ENCODE measurements around the gene APPL2.
"Not testable (repeated sequence)": the region's sequence is repeated elsewhere in the genome, so short reads cannot be mapped to it uniquely, and the experiment has no call there.

APPL2 gene

DNA sequence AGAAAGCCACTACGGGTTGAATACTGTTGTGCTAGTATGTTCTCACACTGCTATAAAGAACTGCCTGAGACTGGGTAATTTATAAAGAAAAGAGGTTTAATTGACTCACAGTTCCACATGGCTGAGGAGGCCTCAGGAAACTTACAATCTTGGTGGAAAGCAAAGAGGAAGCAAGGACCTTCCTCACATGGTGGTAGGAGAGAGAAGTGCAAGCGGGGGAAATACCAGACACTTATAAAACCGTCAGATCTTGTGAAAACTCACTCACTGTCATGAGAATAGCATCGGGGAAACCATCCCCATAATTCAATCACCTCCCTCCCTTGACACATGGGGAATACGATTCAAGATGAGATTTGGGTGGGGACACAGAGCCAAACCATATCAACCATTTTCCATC, 20.5 kb upstream of the APPL2 start:
- DNase-seq, result not testable (repeated sequence)

GRCh38 chr12:105256011-105256410, 20.0 kb upstream of the APPL2 start:
- DNase-seq, result no peak

GRCh38 chr12:105253866-105254513, 18.0 kb upstream of the APPL2 start:
- DNase-seq, result no peak

DNA sequence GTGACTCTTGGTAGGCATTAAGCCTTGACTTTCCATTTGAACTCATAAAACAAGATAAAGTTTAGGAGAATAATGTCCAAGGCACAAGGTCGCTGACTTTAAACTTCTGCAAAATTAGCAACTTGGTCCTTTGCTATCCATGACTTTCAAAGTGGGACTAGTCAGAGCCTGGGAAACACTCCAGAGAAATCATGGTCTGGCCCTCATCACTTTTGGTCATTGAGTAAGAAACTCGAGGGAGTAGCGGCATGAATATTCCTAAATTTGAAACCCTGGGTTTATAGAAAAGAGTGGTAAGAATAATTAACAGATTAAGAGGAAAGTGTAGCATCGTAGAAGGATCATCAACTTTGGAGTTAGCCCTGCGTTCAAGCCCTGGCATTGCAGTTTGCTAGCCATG, 16.9 kb upstream of the APPL2 start:
- DNase-seq, result no peak

- DNase-seq, result not testable (repeated sequence)
Observed at GRCh38 chr12:105245776-105246427, 9.9 kb upstream of the APPL2 start.

DNA sequence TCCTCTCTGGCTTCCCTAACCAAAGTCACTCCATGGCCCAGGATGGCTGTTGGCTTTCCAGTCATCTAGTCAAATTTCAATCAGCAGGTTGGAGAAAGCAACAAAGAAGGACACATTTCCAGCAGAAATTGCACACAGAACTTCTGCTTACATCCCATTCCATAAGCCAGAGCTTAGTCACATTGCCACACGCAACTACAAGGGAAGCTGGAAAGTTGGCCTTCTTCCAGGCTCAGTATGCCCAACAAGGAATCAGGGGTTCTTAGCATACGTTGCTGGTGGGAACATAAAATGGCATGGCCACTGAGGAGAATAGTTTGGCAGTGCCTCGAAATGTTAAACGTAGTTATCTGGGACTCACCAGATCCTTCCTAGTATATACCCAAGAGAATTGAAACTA, 9.3 kb upstream of the APPL2 start:
- DNase-seq, result no peak

GRCh38 chr12:105240228-105240627, 4.3 kb upstream of the APPL2 start:
- no peak for DNase-seq

DNA sequence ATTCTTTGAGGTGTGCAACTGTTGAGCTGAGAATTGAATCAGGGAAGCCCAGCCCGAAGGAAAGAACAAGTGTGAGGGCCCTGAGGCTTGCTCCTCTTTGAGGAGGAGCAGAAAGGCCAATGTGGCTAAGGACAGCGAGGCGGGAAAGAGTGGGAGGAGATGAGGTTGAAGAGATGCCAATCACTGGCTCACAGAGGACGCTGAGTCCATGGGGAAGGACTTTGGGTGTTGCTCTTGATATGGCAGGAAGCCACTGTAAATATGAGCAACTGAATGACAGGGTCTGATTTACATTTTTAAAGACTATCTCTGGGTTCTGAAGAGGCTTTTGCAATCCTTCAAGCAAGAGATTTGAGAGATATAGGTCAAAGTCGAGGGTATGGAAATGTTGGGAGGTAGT, 3.3 kb upstream of the APPL2 start:
- no peak for DNase-seq

GRCh38 chr12:105237666-105238065, 1.7 kb upstream of the APPL2 start:
- DNase-seq, result no peak

DNA sequence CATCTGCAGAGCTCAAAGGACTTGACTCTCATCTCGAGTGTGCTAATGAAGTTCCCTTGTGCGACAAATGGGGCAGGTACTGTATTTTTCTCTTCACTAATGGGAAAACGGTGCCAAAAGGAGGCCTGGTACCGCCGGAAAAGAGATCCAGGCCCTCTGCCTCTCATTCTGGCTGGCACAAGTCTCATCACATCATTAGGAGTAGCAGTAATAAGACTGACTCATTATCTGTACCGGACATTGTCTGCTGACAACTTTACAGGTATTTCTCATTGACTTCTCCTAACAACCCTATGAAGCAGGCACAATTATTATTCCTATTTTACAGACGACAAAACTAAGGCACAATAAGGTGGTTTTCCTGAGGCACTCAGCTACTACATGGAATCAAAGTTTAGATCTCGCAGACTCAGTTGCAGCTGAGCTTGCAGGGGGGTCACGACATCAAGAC, 668 bp downstream of the APPL2 start:
- no peak for DNase-seq

- no peak for DNase-seq
Observed at GRCh38 chr12:105234197-105234596, 1.8 kb downstream of the APPL2 start.

DNA sequence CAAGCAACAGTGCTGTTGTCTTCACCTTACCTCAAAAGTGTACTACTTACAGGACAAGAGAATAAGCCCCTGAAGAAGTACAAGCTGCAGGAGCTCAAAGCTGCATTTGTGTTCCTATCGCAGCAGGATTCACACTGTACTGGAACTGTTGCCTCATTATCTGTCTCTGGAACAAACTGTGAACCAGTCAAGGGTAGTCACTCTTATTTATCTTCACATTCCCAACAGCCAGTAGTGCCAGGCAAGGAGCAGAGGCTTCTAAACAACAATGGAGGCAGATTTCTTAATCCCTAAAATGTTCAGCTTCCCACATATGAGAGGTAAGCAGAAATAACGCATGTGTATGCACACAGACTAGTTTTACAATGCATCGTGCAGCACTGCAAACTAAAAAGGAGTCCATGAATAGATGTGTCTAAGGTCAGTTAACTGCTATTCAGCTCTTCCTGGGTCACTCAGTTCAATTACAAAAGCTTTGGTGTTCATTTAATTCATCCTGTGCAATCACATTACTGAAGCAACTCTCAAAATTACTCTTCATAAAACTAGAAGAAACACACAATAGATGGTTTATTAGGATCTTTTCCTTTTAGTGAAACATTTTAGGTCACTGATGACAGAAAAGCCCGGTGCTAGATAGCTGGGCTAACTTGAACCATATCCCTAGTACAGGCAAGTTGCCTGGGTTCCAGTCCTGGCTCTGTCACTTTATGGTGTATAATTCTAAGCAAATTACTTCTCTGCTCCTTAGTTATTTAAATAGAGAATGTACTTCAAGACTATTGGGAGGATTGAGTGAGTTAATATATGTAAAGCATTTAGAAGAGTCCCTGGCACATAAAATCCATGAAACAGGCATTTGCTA, 2.7 kb downstream of the APPL2 start:
- no peak for DNase-seq

DNA sequence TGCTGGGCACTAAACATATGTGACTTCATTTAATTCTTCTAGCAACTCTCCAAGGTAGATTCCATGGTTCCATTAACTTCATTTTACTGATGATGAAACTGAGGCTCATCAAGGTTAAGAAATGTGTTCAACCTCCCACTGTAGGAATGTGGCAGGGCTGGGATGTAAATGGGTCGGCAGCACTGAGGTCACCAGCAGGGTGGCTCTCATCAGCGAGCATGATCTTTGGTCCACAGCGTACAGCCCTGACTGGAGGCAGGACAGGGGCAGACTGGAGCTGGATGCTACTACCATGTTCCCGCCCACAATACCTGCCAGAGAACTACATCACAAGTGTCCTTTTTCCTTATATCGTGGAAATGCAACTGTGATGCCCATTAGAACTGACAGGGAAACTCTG, 4.6 kb downstream of the APPL2 start:
- DNase-seq, result no peak

DNA sequence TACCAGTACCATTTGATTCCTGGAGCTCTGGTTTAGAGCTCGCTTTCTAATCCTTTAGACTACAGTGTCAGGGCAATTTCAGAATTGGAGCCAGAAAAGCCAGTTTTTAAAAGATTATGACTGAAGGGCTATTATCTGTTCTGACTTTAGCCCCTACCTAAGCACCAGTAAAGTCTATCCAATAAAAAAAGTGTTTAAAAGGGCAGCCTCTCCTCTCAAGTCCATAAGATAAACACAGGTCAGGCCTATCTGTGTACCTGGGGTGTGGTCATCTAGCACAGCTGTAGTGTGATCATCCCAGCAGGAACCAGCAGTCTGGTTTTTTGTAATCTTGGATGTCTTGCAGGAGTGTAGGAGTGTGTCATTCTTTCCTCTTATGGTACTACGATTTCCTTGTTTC, 6.6 kb downstream of the APPL2 start:
- DNase-seq, result no peak

DNA sequence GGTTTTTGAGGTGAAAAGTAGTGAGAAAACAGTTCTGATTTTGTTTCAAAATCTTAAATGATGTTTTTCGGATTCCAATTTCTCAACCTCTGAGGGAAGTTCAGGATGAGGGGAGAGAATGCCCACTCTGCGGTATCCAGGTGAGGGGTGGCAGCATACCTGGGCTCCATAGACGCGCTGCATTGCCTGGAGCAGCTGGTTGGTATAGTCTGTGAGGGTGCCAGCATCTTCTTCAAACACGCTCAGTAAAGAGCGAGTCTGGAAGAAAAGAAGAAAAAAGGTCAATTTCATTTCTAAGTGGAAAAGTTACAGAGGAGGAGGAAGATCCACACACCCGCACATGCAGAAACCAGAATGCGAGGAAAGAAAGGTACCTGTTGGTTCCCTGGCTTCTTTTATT, 7.0 kb downstream of the APPL2 start:
- no peak for DNase-seq

GRCh38 chr12:105228494-105228893, 7.5 kb downstream of the APPL2 start:
- no peak for DNase-seq

- no peak for DNase-seq
Observed at GRCh38 chr12:105227879-105228278, 8.1 kb downstream of the APPL2 start.

GRCh38 chr12:105226219-105226618, 9.8 kb downstream of the APPL2 start:
- DNase-seq, result no peak

DNA sequence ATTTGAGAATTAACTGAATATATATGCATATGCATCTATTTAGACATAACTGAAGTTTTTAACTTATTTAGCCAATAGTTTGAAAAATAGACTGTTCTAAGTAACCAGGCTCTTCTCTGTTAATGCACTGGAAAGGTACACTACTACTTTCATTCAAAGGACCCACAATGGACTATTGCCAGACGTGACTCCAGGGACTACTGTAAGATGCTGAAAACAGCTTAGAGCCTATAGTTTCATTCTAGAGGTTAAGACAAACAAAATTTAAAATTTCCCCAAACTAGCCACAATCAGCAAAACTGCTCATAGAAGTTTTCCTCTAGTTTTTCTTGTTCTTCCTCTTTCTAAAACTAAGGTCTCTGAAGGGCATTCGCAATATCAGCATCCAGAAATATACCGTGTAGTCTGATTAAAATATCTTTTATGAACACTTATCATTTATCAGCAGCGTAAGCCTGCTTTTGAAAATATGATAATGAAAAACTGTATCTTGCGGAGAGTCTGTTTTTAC, 10.4 kb downstream of the APPL2 start:
- DNase-seq, result no peak

GRCh38 chr12:105224399-105224798, 11.6 kb downstream of the APPL2 start:
- no peak for DNase-seq

- no peak for DNase-seq
Observed at GRCh38 chr12:105223884-105224283, 12.1 kb downstream of the APPL2 start.

DNA sequence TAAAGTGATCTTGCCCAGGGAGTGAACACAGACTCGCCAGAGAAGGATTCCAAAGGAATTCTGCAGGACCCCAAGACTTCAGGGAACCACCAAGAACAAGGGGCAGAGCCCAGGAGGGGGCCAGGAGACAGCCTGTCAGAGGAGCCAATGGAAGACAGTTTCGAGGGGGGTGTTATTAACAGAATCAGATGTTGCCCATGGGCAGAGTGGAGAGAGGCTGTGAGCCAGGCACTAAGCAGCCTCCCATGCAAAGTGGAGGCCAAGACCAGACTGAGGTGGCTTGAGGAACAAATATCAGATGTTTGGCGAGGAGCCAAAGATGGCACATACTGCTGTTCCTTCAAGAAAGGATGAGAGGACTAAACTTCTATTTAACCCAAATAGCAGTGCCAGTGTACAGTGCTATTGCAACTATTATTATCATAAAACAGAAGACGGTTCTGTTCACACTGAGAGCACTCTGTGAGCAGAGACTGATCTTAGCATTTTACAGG, 12.6 kb downstream of the APPL2 start:
- DNase-seq, result no peak

- DNase-seq, result no peak
Observed at GRCh38 chr12:105222726-105223351, 13.1 kb downstream of the APPL2 start.
